Vein endothelial cell (primary cell): Measurements from ENCODE around the gene MFSD6. TPM values are rescaled to one million over a fixed set of nuclear protein-coding genes. Genes with fewer than 3 reads are reported as not detected.

Experiments used
- total RNA-seq: library from RNA; depleted of rRNA; stranded (reverse); fragments of >200 nt; gene quantifications from 2 replicates; pipeline ENCODE4 v1.2.3, GENCODE V29; 2012

The MFSD6 gene
- total RNA-seq: 4.0 and 6.2 TPM in 2 replicates

DNA sequence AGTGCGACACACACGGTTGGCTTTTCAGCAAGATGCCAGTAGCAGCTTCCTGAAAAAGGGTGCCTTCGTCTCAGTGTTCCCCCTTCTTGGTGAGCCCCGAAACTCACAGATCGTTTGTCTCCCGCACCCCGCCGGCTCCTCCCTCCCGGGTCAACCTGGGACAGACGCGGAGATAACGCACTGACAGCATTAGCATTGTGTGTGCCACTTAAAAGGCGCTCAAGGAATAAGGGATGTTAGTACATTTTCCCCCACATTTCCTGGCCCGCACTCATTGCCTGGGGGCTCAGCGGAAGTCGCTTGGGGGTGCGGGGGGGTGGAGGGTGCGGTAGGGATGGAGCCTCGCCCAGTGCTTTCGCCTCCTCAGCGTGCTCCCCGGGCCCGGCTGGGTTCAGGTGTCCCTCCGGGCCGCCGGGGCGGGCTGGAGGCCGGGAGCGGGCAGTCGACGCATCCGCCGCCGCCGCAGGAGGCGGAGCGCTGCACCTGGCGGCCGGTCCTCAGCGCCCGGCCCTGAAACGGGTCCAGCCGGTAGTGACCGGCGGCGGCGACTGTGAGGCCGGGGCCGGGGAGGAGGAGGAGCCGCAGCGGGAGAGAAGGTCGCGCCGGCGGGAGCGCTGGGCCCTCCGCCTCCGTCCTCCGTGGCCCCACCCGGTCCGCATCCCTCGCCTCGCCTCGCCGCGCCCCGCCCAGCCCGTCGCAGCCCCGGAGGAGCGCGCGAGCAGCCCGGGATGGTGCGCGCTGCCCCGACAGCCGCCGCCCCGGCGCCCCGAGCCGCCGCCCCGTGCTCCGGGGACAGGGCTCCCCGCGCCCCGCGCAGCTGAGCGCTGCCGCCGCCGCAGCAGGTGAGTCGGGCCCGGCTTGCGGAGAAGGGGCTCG is at the start of gene MFSD6:
MFSD6 (plus strand) TSS at position 694 of the 876 bp plus-strand sequence. CDS start 27,675 bp downstream, outside the sequence.

DNA sequence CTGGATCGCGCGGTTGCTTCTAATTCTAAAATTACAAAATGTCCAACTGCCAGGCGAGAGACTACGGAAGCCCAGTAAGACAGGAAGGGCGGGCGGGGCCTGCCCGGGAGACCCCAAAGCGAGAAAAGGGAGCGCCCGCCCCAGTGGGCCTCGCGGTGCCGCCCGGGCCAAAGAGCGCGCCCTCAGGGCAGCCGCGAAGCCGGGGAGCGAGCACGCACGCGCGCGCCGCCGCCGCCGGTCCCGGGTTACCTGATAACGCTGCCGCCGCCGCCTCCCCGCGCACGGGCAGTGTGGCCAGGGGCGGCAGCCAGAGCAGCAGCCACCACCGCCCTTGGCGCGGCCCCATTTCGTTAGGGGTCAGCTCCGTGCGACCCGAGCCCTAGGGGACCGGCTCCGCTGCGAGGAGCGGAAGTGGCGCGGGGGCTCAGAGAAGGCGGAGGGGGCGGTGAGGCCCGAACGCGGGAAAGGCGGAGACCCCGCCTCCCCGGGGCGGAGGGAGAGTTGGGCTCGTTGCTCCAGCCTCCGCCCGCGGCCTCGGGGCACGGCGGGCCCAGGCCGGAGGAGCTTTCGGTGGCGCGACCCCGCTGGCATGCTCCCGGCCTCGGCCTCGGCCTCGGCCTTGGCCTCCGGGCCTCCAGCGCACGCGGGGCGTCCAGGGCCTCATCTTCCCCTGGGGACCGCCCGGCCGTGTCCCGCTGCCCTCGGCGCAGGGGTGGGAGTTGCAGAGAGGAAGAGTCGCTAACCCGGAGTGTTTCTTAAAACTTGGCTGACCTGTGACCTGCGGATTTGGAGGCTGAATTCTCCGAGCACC is 126.4 kb downstream of the MFSD6 start, which contains the start of gene NEMP2:
NEMP2 (minus strand) TSS at position 413 of the 811 bp plus-strand sequence; CDS start at position 346, 67 bp downstream.

Other genes starting within 250 kb of the MFSD6 start
- gene HIBCH, start 88.5 kb upstream of the MFSD6 start, total RNA-seq: 9.5 and 14.2 TPM in 2 replicates
- 21.2 and 24.9 TPM in 2 replicates for gene INPP1, start 64.8 kb upstream of the MFSD6 start, total RNA-seq
- gene NEMP2, start 126.4 kb downstream of the MFSD6 start, total RNA-seq: 2.4 and 4.2 TPM in 2 replicates
- 23.7 and 31.4 TPM in 2 replicates for gene NAB1, start 240.7 kb downstream of the MFSD6 start, total RNA-seq